Right lobe of liver (tissue), 6 donors: ENCODE results near the gene ERC2. TPM values are rescaled to one million over a fixed set of nuclear protein-coding genes. Genes with fewer than 3 reads are reported as not detected.

Experiments
- ATAC-seq, 4 donors: fragments of 200-7000 bp; cut with Tn5 transposase; one replicate each; pipeline ENCODE4 v1.9.1; 2020; ENCODE audit warnings: mild to moderate bottlenecking in 4 of 4, moderate library complexity in 4 of 4
- DNase-seq, 3 donors: peaks; one replicate each; pipeline ENCODE4 v3.0.0-alpha.2; 2020
- H3K27ac ChIP-seq, 3 donors: fragments of 200-600 bp; one replicate each; pipeline ENCODE4 v1.8.0; 2022
- H3K27me3 ChIP-seq, 2 donors: fragments of 200-600 bp; one replicate each; pipeline ENCODE4 v1.8.0; 2022
- H3K36me3 ChIP-seq, 4 donors: fragments of 200-600 bp; sonication (generic) in 1 of 4; one replicate each; pipeline versions ENCODE4 v1.5.1 to v1.8.0; 2017 to 2022; ENCODE audit warnings: control low read depth in 1 of 4
- H3K4me1 ChIP-seq, 4 donors: fragments of 200-600 bp; sonication (generic) in 1 of 4; one replicate each; pipeline versions ENCODE4 v1.5.1 to v1.8.0; 2017 to 2022; ENCODE audit warnings: control low read depth in 1 of 4
- H3K4me3 ChIP-seq, 3 donors: fragments of 200-600 bp; one replicate each; pipeline ENCODE4 v1.8.0; 2022
- H3K9me3 ChIP-seq, 4 donors: fragments of 200-600 bp; sonication (generic) in 1 of 4; one replicate each; pipeline versions ENCODE4 v1.5.1 to v1.8.0; 2017 to 2022; ENCODE audit warnings: control low read depth in 1 of 4
- POLR2A ChIP-seq: fragments of 450-650 bp; IDR thresholded peaks from one replicate; pipeline ENCODE4 v1.6.1; 2017; ENCODE audit warnings: antibody characterized with exemption, mild to moderate bottlenecking
- whole genome bisulfite sequencing: methylation state at CpG from one replicate; pipeline ENCODE4 v1.1.6; 2018; ENCODE audit warnings: low coverage, low lambda C conversion rate; ENCODE audit not compliant: insufficient coverage; ENCODE audit errors: missing lambda C conversion rate; 5-methylcytosine and 5-hydroxymethylcytosine counted together
- intact Hi-C, 2 donors: fragments of 100-400 bp; cut with DNase I; formaldehyde crosslinking; loops; one replicate each; pipeline versions ENCODE4 v1.11.2 to v1.14.1; 2022
- total RNA-seq, 6 experiments: library from RNA; depleted of rRNA in 2 of 6; stranded (reverse); fragments of >200 nt in 2 of 6; fragmentation: NEBNext Ultra II Directional in 3 of 6; extraction: Animal tissue kit (Norgen Biotek cat#: 25700) in 3 of 6; gene quantifications; one replicate each; pipeline versions ENCODE4 v1.1.0 to v1.2.4, GENCODE V29; 2016 to 2023
- TF ChIP-seq, protein P1 (sequence below), 4 donors: fragments of 200-600 bp in 3 of 4; fragments of 450-650 bp in 1 of 4; IDR thresholded peaks; one replicate each; pipeline versions ENCODE4 v1.5.1 to v1.8.0; 2016 to 2022; ENCODE audit warnings: antibody characterized with exemption in 4 of 4, mild to moderate bottlenecking in 2 of 4
- donor health status: DM: no; HTN: yes; CAD: no.
- donor health status: DM: no; HTN: no; CAD: no.
- donor health status: DM: no; HTN: no; CAD: no.
- donor health status: DM: no; HTN: yes; CAD: no.
- donor health status: DM: no; HTN: yes; CAD: no.

The ERC2 gene
- total RNA-seq, 6 experiments from 2014 or later = not detected

DNA sequence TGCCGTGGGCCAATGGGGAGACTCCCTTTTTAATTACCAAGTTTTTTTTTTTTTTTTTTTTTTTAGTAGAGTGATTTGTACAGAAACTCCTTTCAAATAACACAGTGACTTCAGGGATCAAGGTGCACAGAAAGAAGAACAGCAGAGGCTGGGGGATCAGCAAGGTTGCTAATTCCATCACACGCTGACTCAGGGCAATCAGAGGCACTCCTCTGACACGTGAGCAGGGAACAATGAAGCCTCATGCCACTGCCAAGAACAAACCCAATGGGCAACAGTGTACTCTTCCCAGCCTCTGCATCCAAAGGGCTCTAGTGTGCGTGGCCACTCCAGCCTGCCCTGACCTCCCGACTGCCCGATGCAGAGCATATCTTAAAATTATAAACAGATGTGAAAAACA, 794.5 kb downstream of the ERC2 start:
- TF ChIP-seq, protein P1, sequence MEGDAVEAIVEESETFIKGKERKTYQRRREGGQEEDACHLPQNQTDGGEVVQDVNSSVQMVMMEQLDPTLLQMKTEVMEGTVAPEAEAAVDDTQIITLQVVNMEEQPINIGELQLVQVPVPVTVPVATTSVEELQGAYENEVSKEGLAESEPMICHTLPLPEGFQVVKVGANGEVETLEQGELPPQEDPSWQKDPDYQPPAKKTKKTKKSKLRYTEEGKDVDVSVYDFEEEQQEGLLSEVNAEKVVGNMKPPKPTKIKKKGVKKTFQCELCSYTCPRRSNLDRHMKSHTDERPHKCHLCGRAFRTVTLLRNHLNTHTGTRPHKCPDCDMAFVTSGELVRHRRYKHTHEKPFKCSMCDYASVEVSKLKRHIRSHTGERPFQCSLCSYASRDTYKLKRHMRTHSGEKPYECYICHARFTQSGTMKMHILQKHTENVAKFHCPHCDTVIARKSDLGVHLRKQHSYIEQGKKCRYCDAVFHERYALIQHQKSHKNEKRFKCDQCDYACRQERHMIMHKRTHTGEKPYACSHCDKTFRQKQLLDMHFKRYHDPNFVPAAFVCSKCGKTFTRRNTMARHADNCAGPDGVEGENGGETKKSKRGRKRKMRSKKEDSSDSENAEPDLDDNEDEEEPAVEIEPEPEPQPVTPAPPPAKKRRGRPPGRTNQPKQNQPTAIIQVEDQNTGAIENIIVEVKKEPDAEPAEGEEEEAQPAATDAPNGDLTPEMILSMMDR (IDR thresholded peaks at IDR 0.05) = no peak
- TF ChIP-seq POLR2A = no peak
- Histone ChIP-seq H3K27me3 (no peaks in the 10 kb centered on the region), H3K36me3 (no peaks in the 10 kb centered on the region), H3K4me1 (no peaks in the 10 kb centered on the region), H3K27ac (no peak overlapping the region), H3K9me3 (no peaks in the 10 kb centered on the region), H3K4me3 (no peak overlapping the region)
- intact Hi-C loops = no loop called here
- 61% methylated on average over 2 of the region's 6 CpGs for WGBS
- ATAC-seq = no peak
- DNase-seq = no peak

DNA sequence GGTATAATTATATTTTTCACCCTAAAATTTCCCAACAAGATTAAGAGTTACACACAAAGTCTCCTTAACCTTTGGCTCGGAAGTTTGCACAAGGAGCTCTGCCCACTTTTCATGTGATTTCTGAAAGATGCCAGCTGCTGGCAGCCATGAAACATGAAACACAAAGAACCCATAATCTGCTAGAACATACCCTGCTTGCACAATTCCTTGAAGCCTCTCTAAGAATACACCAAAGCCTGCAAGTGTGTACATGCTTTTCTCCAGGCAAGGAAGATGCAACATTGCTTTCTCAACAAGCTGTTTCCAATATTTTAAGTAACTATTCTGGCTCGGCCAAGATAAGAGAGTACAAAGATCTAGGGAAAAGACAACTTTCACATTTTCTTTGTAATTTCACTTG, 799.1 kb downstream of the ERC2 start:
- no peak overlapping the region for H3K4me3 ChIP-seq
- 60% methylated on average over 2 of the region's 2 CpGs for WGBS
- intact Hi-C loops = no loop called here
- ATAC-seq (no peak), DNase-seq (no peak)
- TF ChIP-seq POLR2A = no peak
- TF ChIP-seq, protein P1 (IDR thresholded peaks at IDR 0.05) = no peak
- no peak overlapping the region for H3K27ac ChIP-seq
- no peaks in the 10 kb centered on the region for H3K27me3 ChIP-seq
- H3K4me1 ChIP-seq = no peaks in the 10 kb centered on the region
- H3K9me3 ChIP-seq = no peaks in the 10 kb centered on the region
- no peaks in the 10 kb centered on the region for H3K36me3 ChIP-seq

DNA sequence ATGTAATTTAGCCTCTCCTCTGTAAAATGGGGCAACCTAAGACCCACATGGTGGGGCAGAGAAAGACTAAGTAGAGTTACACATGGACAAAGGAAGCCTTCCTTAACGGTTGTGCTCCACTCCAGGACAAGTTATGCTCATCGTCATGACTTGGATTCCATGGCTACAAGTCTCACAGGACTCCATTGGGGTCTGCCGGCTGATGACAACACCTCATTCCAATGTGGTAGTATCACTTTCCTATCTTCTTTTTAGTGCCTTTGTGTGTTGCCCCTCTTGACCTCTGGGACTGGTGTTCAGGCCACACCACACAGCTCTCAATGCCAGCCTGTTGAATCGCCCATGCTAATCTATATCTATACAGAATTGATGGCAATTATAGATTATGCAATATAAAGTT, 799.9 kb downstream of the ERC2 start:
- Histone ChIP-seq H3K9me3 (no peaks in the 10 kb centered on the region), H3K27ac (no peak overlapping the region), H3K4me3 (no peak overlapping the region), H3K27me3 (no peaks in the 10 kb centered on the region), H3K36me3 (no peaks in the 10 kb centered on the region), H3K4me1 (no peaks in the 10 kb centered on the region)
- ATAC-seq (no peak), DNase-seq (no peak)
- 70% methylated on average over 4 of the region's 4 CpGs for WGBS
- intact Hi-C loops = no loop called here
- TF ChIP-seq, protein P1 (IDR thresholded peaks at IDR 0.05) = no peak
- TF ChIP-seq POLR2A = no peak

DNA sequence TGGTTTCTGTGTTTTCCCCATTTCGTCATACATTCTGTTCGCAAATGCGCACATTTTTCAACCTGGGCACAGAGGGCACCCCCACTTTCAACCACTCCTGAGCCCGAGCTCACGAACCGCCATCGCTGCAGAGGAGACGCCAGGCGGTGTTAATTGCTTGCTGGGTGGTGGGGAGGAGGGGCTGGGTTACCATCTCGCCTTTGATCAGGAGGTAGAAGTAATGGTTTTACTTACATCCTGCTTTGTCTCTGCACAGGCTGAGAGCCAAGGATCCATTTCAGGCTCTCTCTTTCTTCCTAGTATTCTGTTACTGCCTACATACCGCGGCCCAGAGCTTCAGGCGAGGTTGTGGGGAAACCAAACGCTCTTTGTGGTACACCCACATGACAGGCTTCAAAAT, 803.9 kb downstream of the ERC2 start:
- no peak for DNase-seq
- Histone ChIP-seq H3K4me3 (no peak overlapping the region), H3K9me3 (no peaks in the 10 kb centered on the region), H3K4me1 (no peaks in the 10 kb centered on the region), H3K27me3 (no peaks in the 10 kb centered on the region), H3K36me3 (no peaks in the 10 kb centered on the region), H3K27ac (no peak overlapping the region)
- ATAC-seq = no peak
- WGBS = 68% methylated on average over 14 of the region's 14 CpGs
- intact Hi-C loops = loop anchor here in 1 of 2 donors (5.0 kb wide), 1 partner anchor 632 kb away; no protein-coding TSS in a partner anchor
- TF ChIP-seq, protein P1 (IDR thresholded peaks at IDR 0.05) = no peak
- TF ChIP-seq POLR2A = no peak

DNA sequence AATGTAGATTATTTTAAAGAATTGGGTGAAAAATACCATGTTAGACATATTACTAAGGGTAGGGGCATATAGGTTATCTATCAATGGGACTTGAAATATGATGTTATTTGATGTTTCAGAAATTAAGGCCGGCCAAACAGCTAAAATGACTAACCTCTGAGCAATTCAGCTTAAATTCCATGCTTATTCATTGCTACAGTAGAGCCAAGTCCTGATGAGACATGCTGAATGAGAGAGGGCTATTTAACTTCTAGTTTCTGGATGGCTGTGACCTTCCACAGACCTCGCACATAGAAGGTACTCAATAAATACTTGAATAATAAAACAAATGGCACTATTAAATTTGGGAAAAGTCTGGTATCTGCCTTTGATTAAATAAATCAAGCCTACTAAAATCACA, 805.6 kb downstream of the ERC2 start:
- no peak for DNase-seq
- Histone ChIP-seq H3K27ac (no peak overlapping the region), H3K36me3 (no peaks in the 10 kb centered on the region), H3K9me3 (no peaks in the 10 kb centered on the region), H3K27me3 (no peaks in the 10 kb centered on the region), H3K4me1 (no peaks in the 10 kb centered on the region), H3K4me3 (no peak overlapping the region)
- 81% methylated on average over 2 of the region's 2 CpGs for WGBS
- TF ChIP-seq, protein P1 (IDR thresholded peaks at IDR 0.05) = no peak
- TF ChIP-seq POLR2A = no peak
- intact Hi-C loops = loop anchor here in 1 of 2 donors (5.0 kb wide), 1 partner anchor 630 kb away; no protein-coding TSS in a partner anchor
- ATAC-seq = no peak
